Activated naive CD8-positive, alpha-beta T cell treated with anti-CD3 and anti-CD28 coated beads, Interleukin-2, amount 50 U/mL, for 16 hours (primary cell): Measurements from ENCODE around the gene TUBA3C.

Experiments used
- DNase-seq: peaks from one replicate; pipeline ENCODE4 v3.0.0-alpha.2; 2020; ENCODE audit warnings: low read depth, low spot score

Gene TUBA3C

GRCh38 chr13:19161308-19161707 is 20.3 kb downstream of the TUBA3C start:
- no peak for DNase-seq

GRCh38 chr13:19159761-19160420 is 21.7 kb downstream of the TUBA3C start:
- no peak for DNase-seq

- DNase-seq: no peak
These were observed 22.4 kb downstream of the TUBA3C start for GRCh38 chr13:19159181-19159580.

GRCh38 chr13:19158526-19159174 is 23.0 kb downstream of the TUBA3C start:
- DNase-seq: no peak

- DNase-seq: no peak
These were observed 23.6 kb downstream of the TUBA3C start for GRCh38 chr13:19158006-19158405.

- no peak for DNase-seq
These were observed 24.2 kb downstream of the TUBA3C start for GRCh38 chr13:19157461-19157860.

- no peak for DNase-seq
These were observed 25.4 kb downstream of the TUBA3C start for GRCh38 chr13:19156013-19156825.

GRCh38 chr13:19155321-19155861 is 26.2 kb downstream of the TUBA3C start:
- DNase-seq: no peak

- no peak for DNase-seq
These were observed 26.8 kb downstream of the TUBA3C start for GRCh38 chr13:19154843-19155242.

- DNase-seq: no peak
These were observed 27.7 kb downstream of the TUBA3C start for GRCh38 chr13:19153782-19154450.

- no peak for DNase-seq
These were observed 29.2 kb downstream of the TUBA3C start for GRCh38 chr13:19152403-19152802.

GRCh38 chr13:19151581-19152263 is 29.9 kb downstream of the TUBA3C start:
- no peak for DNase-seq

GRCh38 chr13:19150712-19151228 is 30.9 kb downstream of the TUBA3C start:
- no peak for DNase-seq

- DNase-seq: no peak
These were observed 31.4 kb downstream of the TUBA3C start for GRCh38 chr13:19150226-19150625.

GRCh38 chr13:19148561-19148960 is 33.1 kb downstream of the TUBA3C start:
- no peak for DNase-seq
